Stimulated activated CD8-positive, alpha-beta memory T cell treated with anti-CD3 and anti-CD28 coated beads, Interleukin-15, amount 100 ng/mL, for 48 hours (primary cell): ENCODE measurements around the gene PARP6.
A peak's percentile ranks its signal among the peaks of the same experiment; 100 is the strongest.
"Not testable (repeated sequence)": the region's sequence is repeated elsewhere in the genome, so short reads cannot be mapped to it uniquely, and the experiment has no call there.

Source experiments
- DNase-seq, 2 donors: peaks; one replicate each; pipeline ENCODE4 v3.0.0-alpha.2; 2020; ENCODE audit warnings: low read depth in 2 of 2

PARP6 gene

DNA sequence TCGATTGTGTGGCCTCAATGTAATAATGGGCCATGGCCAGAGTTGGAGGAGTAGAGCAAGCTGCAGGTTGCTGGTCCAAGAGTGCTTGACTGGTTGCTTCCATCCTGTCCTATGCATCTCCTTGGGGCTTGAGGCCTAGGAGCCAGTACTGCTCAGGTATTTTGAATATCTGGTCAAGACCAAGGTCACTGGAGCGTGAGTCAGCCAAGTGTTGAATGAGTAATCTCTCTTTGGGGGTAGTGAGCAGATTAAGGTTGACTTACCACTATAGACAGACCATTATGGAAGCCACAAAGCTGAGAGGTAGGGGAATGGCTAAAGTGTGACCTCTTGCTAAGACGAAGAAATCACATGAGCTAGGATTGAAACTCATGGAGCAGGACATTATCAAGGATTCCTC is 9.4 kb upstream of the PARP6 start:
- no peak for DNase-seq

DNA sequence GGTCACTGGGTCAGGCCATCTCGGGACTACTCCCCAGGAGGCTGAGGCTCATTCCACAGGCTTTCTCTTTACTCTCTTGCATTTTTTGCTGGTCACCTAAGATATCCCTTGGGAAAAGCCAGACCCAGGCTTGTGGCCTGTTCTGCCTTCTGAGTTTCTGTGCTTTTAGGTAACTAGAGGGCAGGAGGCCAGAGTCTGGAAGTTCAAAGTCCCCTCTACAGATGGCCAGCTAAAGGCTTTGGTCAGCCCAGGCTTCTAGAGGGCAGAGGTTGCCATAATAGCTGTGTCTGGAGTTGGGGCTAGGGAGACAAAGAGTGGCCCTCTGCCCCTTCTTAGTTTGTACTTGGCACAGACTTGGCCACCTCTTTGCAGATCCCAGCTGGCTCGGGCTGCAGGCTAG is 8.4 kb upstream of the PARP6 start:
- no peak for DNase-seq

DNA sequence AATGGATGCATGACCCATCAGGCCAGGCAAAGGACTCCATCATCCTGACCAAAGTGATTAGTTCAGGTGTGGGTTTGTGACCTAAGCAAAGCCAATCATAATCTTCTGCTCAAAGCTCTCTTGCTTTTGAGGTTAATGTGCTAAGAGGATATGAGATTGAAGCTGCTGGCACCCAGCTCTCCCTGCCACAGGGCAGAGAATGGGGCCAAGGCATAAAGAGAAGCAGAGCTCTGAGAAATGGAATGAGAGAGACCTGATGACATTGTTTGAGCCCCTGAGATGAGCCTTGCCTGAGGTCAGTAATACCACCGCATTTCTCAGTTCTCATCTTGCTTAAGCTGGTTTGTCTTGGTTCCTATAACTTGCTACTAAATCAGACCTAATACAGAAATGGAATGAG is 6.4 kb upstream of the PARP6 start:
- DNase-seq: no peak

DNA sequence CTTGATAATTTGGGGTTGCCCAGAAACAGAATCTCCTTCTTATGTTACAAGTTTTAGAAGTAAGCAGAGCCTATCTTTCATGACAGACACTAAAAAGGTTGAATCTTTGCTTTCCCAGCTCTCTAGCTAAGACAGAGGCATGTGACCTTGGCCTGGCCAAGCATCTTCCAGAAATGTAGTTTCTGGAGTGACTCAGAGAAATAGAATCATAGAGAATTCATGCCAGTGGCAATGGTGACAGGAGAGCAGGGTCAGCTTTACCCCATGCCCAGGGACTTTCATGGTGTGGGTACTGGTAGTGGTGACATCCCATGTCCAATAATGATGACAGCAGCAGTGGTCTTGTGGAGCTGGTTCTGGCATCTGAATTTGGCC is 4.0 kb upstream of the PARP6 start:
- DNase-seq: no peak

DNA sequence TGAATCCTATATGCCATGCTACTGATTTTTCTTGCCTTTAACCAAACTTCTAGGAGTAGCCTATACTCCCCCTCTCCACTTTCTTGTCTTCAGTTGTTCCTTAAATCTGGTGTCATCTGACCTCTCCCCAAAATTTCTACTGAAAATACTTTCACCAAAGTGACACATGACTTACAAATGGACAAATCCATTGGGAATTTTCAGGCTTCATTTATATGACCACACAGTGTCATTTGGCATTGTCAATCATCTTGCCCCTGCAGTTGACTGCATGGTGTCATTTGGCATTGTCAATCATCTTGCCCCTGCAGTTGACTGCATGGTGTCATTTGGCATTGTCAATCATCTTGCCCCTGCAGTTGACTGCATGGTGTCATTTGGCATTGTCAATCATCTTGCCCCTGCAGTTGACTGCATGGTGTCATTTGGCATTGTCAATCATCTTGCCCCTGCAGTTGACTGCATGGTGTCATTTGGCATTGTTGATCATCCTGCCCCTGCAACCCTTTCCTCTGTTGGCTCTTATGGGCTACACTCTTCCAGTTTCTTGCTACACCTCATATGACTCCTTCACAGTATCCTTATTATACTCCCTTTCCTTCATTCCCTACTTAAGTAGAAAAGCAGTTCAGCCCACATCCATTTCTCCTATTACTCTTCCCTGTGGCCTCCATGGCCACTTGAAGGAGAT is 3.4 kb upstream of the PARP6 start:
- DNase-seq: not testable (repeated sequence)

DNA sequence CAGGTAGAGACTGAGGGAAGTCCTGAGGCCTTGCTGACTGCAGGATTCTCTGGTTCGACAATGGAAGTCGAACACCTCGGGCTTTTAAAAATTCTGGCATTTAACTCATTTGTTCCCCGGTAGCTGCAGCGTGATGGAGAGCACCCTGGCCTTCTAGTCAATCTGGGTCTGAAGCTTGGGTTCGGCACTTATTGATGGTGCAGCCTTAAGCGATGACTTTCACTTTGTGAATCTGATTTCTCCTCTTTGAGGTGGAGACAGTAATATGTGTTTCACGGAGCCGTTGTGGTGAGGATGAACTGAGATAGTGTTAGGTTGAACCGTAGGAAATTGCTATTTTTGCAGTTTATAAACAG is 621 bp upstream of the PARP6 start:
- no peak for DNase-seq

DNA sequence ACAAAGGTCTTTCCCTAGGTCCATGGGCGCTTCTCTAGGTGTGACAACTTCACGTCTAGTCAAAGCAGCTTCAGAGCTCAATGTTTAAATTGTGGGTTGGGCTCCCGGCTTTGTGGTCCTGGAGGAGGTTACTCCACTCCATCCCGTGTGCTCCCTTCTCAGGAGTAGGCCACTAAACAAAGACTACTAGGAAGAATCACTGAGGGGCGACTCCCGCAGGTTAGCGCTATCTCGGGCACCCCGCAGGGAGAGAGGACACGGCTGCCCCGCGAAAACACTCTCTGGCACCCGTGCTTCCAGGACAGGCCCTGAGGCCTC is 500 bp downstream of the PARP6 start:
- DNase-seq: no peak

DNA sequence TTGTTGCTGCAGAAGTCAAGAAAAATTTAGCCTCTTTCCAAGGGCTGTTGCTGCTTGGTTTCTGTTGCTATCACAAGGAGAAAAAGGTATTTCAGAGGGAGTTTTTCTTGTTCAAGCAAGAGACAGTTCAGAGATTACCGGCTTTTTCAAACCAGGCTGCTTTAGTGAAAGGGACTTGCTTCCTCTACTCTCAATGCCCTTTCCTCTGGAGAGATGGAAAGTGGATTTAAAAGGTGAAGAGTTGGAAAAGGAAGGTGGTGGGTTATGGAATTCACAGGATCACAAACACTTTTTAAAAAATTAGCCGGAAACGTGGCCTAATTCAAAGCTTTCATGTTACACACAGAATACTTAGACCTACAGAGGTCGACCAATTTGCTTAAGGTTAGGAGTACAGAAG is 1.1 kb downstream of the PARP6 start:
- no peak for DNase-seq

DNA sequence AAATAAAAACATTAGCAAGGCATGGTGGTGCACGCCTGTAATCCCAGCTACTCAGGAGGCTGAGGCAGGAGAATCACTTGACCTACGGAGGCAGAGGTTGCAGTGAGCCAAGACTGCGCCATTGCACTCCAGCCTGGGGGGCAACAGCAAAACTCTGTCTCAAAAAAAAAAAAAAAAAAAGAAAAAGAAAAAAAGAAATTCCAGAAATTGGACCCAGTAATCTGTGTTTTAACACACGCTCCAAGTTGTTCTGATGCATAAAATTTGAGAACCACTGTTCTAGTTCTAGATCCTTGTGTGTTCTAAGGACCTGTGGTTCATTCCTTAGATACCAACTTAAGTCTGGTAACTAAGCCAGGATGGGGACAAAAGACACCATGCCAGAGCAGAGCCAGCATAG is 2.6 kb downstream of the PARP6 start:
- DNase-seq: no peak

DNA sequence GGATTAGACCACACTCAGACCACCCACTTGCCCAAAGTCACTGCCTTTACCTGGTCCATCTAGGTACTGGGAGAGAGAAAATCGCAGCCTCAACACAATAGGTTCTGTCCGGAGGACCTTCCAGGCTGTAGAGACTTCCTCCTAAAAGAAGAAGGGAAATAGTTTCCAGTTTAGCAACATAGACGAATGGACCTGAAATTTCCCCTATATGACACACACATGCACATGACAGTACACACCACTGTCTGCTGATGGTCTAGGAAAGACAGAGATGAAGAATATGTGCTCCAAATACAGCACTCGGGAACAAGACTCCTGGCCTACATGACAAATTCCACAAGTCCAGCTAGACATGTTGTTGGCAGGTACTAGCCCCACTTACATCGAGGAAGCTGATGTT is 7.3 kb downstream of the PARP6 start:
- DNase-seq: no peak

DNA sequence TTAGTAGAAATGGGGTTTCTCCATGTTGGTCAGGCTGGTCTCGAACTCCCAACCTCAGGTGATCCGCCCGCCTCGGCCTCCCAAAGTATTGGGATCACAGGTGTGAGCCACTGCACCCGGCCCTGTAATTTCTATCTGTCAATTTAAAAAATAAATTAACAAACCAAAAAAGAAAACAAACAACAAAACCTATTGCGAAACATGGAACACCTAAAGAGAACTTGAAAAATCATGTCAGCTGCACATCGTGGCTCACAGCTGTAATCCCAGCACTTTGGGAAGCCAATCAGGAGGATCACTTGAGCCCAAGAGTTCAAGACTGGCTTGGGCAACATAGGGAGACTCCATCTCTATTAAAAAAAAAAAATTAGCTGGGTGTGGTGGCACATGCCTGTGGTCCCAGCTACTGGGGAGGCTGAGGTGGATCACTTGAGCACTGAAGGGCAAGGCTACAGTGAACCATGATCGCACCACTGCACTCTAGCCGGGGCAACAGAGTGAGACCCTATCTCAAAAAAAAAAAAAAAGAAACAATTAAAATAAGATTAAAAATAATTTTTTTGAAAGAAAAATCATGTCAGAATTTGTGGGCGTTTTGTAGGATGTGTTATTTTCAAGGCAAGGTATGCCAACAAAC is 19.6 kb downstream of the PARP6 start:
- DNase-seq: no peak

DNA sequence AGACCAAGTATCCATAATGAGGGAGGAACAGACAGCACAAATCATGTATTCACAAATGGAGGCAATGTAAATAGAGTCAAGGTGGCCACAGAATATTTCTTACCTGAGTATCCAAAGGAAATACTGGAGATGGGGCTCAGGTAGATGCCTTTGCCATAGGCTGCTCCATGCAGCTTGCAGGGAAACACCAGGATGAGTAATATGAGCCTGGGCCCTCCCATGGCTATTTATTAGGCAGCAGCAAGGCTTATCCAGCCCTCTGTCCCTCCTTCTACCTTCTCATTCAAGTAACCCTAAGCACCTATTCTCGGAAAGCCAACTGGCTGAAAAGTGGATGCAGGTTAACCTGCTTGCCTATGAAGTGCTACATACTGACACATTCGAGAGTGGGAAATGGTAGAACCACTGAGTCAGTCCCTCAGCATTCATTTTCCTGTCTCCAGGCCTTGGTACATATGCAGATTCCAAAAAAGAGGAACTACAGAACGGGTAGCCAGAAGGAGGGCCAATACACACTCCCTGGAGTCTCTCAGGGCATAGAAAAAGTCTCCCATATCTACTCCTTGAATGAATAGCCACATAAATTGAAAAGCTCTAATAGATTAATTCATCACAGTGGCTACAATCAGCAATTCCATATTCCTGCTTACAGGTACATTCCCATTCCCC is 23.1 kb downstream of the PARP6 start:
- no peak for DNase-seq

DNA sequence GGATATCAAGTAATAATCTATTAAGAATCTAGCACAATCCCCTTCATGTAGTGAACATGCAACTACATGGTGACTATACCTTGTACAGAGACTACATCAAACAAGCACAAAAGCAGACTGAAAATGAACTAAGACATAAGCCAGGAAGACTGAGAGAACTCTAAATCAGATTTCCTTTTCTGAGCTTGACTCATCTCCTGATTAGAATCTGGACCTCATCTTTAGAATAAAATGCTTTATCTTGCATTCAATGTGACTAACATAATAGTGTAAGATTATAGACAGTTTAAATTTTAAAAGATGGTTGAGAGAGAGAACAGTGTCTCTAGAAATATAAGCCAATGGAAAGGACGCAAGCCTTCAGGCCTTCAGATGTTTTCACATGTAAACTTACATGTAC is 23.8 kb downstream of the PARP6 start:
- no peak for DNase-seq

DNA sequence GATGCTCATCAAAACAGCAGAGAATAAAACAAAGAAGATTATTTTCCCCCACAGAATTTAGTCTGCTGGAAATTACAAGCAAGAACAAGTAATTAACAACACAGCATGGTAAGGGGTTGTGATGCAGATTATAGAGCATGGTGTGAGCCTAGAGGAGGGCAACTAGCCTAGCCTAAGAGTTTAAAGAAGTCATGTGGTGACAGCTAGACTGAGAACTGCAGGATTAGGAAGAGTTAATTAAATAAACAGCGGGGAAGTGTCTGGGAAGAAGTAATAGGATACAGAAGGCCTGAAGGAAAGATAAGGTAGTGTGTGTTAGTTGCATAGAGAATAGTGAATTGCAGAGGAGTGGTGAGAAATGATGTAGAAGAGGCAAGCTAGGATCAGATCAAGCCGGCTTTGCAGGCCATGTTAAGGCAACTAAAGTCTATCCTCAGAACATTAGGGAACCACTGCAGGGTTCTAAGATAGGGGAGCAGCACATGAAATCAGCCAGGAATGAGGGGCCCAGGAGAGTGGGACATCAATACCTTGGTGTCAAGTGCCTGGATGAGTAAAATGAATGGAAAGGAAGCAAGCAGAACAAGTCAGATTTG is 29.5 kb downstream of the PARP6 start:
- DNase-seq: no peak

DNA sequence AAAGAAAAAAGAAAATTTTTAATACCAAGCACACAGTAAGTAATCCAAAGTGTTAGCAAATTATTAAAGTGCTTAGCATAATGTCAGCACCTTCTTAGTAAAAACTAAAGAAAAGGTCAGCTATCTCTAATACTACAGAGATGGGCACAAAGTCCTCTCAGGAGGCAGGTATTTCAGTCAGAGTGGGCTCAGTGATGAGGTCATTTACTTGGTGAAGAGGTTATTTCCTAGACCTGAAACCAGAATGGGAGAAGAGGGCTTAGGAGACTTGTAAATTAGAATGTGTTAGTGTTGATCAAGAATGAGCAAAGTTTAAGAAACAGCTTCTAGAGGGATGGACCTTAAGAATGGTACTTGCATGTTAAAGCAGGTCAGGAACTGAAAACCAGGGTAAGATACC is 32.7 kb downstream of the PARP6 start:
- DNase-seq: no peak

DNA sequence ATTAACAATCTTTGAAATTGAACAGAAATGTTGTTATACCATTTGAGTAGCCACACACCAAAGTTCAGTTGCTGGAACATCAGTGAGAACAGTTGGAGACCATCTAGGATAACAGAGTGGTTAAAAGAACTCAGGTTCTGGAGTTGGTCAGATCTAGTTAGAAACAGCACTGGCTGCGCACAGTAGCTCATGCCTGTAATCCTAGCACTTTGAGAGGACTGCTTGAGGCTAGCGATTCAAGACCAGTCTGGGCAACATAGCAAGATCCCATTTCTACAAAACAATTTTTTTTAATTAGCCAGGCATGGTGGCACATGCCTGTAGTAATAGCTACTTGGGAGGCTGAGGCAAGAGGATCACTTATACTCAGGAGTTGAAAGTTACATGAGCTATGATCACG is 33.8 kb downstream of the PARP6 start:
- no peak for DNase-seq

DNA sequence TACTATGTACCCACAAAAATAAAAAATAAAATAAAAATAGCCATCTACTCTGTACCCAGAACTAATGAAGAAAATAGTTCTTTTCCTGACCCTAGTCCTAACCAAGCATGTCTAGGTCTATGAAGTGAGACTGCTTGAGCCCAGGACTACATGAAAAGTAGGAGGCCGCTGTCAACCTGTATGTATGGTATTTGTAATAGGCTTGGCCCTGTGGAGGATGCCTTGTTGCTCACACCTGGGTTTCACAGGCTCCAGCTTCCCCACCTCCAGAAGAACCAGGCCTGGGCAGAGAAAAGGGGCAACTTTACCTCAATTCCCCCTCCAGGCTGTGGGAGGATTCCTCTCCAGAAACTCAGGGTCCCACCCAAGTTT is 34.5 kb downstream of the PARP6 start:
- DNase-seq: no peak

DNA sequence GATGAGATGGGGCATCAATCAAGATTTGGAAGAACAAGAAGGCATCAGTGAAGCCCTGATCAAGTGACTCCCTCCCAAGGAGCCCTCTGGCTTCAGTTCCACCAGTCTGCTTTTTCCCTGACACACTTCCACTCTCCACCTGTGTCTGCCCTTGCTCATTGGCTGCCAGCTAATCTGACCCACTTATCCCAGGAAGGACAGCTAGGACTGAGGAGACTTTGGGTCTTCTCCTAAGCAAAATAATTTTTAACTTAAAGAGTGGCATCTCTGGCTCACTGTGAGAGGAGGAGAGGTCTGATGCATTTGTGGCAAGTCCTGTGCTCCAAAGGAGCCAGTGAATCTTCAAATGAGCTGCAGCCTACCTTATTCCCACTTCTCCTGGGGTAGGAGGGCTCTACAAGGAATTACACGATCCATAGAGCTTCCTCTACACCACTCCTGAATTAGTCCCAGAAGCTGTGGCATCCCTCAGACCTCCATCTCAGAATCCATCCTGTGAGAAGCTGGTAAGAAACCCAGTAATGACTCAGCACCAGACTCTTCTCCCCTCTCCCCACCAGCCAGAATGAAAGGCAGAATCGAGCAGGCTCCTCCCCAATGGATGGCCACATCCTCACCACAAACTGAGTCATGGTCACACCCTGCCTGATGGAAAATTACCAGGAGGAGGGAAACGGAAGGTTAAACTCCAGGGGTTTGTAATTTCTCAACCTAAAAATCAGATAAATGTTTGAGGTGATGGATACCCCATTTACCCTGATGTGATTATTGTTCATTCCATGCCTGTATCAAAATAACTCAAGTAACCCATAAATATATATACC is 35.1 kb downstream of the PARP6 start:
- peak; percentile 74 to 78 for DNase-seq

DNA sequence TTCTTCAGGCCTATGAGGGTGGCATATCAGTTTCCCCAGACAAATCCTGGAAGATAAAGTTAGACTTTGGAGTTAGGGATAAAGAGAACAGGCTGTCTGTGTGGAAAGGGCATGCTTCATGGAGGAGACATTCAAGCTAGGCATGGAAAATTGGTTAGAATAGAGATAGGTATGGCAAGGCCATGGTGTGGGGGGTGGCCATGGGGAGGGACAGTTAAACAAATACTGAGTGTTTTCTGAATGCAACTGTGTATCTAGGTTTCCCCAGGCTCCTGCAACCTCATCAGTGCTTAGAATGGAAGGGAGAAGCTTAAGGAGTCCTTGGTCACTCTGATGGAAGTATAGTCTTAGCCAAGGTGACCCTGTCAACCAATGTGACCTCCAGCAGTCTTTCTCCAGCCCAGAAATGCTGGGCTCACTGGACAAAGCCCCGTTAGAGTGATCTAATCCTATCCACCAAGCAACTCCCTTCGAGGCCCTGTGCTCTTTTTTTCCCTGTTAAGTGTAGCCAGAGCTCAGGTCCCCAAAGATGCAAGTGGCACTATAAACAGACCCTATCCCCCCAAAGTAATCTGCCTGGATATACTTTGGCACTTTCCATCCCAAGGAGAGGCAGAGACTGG is 35.9 kb downstream of the PARP6 start:
- no peak for DNase-seq

DNA sequence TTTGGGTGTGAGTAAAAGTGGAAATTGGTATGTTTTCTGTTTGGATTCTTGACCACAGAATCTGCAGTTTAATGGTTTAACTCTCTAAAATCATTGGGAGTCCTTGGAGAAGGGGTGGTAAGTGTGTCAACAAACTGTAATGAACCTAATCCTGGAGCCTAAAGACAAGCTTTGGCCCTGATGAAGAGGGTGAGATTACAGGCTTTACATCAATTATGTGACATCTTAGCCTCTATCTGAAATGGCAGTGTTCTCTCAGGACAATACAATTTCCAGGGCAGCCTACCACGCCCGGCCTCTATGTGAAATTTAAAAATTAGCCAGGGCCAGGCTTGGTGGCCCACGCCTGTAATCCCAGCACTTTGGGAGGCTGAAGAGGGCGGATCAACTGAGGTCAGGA is 37.1 kb downstream of the PARP6 start:
- DNase-seq: no peak

DNA sequence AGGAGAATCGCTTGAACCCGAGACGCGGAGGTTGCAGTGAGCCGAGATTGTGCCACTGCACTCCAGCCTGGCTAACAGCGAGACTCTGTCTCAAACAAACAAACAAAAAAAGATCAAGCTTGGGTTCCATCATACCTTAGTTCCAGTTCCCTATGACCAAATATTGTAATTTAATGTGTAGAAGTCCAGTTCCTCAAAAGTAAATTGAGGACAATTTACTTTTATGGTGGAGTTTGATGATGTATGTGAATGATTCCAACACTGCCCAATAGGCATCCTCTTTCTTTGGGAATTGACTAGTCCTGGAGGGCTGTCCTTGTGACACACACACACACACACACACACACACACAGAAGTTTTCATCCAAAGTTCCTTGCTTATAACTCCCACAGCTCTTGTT is 38.6 kb downstream of the PARP6 start:
- DNase-seq: no peak
